Stimulated activated CD8-positive, alpha-beta memory T cell treated with anti-CD3 and anti-CD28 coated beads, Interleukin-4, amount 100 ng/mL, for 48 hours (primary cell): ENCODE data around the gene ELFN1.

Source experiments
- DNase-seq: peaks from one replicate; pipeline ENCODE4 v3.0.0-alpha.2; 2020

The ELFN1 gene

GRCh38 chr7:1664711-1665548 is 5.1 kb upstream of the ELFN1 start:
- DNase-seq = peak; percentile 80

GRCh38 chr7:1665549-1666316 is 4.3 kb upstream of the ELFN1 start:
- DNase-seq = no peak

DNA sequence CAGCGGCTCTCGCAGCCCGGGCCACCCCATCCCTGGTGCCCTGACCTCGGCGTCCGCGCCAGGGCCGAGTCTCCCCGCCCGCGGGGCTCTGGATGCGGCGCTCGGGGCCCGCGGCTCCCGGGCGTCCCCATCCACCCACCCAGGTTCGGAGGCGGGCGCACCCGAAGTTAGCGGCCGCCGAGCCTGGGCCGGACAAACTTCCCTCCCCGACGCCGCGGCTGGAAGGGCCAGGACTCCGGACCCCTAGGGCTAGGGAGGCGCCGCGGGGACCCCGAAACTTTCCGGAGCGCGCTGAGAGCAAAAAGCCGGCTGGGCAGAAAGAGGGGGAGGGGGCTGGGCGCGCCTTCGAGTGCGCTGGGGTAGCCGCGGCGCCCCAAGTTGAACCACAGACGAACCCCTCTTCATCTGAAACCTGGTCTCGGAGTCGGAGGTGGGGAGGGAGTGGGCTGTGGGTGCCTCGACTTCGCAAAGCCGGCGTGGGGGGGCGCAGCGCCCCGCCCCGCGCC is 3.7 kb upstream of the ELFN1 start:
- DNase-seq = no peak

DNA sequence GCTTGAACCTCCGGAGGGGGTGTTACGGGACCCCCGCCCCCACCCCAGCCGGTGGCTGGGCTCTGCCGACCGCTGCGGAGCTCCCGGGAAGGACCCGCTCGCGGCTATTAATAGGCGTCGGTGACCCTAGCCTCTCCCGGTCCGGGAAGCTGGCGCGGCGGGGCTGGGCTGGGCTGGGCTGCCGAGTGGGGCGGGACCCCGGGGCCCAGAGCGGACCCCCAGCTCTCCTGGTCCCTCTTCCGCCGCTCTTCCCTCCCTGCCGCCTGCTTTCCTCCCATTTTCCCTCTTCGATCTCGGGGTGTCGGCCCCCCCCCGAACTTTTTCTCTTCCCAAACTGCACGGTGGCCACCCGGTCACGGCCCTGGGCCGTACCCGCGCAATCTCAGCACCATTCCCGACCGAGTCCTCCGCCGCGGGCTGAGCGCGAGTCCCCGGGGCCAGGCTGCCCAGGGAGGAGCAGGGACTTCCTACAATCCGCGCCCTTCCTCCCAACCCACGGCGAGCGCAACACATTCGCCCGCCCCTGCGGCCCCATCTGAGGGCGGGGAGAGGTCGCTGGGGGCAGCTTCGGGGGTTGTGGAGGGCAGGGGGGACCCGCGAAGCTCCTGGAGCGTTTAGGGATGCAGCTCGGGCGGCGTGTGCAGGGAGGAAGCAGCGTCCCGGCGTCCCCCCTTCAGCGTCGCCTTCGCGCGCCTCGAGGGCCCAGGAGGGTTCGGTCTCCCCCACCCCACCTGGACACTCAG is 3.1 kb upstream of the ELFN1 start:
- DNase-seq = no peak

GRCh38 chr7:1667566-1668395 is 2.3 kb upstream of the ELFN1 start:
- DNase-seq = no peak

GRCh38 chr7:1668396-1669063 is 1.5 kb upstream of the ELFN1 start:
- no peak for DNase-seq

- DNase-seq = no peak
Observed at GRCh38 chr7:1669064-1669951, 769 bp upstream of the ELFN1 start.

DNA sequence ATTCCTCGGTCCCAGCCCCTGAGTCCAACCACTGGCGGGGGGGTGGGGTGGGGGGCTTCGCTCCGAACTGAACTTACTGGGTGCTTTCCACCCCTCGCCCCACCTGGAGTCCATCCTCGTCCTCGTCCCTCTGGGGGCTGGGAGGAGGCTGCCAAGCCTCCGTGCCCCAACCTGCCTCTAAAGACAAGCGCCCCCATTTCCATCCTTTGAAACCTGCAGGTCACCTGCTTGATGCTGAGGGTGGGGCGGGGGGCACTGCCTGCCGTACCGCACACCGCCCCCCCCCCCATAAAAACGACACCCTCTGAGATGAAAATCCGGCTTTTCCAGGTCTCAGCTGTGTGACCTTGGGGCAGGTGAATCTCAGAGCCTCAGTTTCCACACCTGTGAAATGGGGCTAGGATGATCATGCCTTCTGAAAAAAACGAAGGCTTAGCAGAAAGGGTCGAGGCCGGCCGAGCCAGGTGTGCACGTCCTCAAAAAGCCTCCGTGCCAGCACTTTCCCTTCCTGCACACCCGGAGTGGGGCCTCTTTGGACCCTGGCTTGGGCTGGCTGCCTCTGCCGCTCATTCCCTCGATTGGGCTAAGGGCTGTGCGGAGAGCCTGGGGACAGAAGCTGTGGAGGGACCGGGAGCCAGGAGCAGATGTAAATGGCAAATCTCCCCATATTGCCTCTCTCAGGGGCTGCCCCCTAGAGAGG is 967 bp downstream of the ELFN1 start:
- DNase-seq = no peak

GRCh38 chr7:1671594-1672451 is 1.7 kb downstream of the ELFN1 start:
- no peak for DNase-seq

- no peak for DNase-seq
Observed at GRCh38 chr7:1672851-1673486, 2.9 kb downstream of the ELFN1 start.

DNA sequence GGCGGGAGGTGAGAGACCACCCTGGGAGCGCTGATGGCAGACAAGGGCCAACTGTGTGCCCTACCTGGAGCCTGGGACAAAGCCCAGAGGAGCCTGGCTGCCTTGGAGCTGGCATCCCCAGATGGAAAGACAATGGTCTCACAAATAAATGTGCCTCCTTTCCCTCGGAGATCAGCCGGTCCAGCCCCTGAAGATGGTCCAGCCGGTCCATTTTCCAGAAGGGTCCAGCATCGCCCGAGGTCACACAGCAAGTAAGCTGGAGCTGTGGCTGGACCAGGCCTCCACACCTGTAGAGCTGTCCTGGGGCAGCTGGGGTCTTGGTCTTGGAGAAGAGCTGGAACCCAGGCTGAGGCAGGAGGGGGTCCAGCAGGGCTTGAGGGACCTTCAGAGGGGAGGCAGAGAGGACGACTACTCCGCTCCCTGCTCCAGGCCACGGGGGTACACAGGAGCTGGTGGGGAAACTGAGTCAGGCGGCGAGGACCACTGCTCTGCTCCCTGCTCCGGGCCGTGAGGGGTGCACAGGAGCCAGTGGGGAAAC is 3.6 kb downstream of the ELFN1 start:
- DNase-seq = no peak

DNA sequence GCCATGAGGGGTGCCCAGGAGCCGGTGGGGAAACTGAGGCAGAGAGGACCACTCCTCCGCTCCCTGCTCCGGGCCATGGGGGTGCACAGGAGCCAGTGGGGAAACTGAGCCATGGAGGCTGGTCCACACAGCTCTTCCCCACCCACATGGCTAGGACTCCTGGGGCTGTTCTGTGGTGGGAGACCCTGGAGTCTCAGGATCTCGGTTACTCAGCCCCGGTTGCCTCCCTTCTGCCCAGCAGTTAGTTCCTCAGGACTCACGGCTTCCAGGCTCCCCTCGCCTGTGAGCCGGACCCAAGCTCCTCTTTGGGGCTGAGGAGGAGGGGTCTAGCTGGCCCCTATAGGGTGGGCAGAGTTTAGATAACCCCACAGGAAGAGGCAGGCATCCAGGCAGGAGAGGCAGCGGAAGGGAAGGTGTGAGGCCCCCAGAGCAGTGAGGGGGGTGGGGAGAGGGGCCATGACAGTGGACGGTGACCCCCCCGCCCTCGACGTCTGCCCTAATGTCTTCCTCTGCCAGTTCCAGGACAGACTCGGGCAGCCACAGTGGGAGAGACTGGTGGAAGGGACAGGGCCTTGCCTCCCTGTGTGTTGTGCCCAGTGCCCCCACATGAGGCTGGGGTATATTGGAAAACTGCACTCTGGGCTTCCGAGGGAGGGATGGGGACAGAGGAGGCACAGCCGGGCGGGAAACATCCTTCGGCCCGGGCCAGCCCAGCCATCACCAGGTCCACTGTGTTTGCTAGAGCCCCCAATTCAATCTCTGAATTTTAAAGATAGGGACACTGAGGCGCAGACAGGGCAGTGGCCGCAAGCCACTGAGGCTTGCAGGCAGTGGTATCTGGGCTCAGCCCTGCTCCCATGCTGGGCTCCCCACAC is 4.3 kb downstream of the ELFN1 start:
- DNase-seq = no peak

- no peak for DNase-seq
Observed at GRCh38 chr7:1675036-1675671, 5.1 kb downstream of the ELFN1 start.

DNA sequence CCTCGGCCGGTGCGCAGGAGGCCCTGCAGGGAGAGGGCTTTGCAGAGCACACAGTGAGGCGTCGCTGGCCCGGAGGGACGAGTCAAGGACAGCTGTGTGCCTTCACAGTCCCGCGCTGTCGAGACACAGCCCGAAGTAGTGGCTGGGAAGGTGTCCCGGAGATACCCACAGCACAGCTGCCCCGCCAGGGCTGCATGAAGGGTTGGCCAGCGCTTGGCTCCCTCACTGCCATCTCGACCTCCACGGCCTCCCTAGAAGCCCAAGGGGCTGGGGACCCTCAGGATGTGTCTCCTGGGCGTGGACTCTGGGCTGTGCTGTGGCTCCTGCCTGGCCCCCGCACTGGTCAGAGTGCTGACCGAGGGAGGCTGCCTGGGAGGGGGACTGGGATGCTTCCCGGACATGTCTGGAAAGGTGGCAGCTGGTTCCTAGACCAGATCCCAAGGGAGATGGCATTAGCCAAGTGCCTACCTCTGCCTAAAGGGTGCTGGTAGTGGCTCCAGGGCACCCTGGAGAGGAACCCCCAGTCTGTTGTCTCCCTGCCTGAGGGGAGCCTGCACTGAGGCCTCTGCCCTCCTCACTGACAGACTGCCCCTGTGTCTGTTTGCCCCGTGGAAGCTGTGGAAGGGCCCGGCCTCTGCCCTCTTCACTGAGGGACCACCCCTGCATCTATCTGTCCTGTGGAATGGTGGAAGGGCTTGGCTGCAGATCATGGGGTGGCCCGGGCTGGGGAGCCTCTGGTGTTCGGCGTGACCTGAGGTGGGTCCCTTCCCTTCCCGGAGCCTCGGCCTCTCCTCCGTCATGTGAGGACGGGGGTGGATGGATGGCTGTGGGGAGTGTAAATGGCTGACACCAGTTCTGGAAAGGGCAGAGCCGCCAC is 5.8 kb downstream of the ELFN1 start:
- DNase-seq = no peak

- peak; percentile 16 for DNase-seq
Observed at GRCh38 chr7:1676550-1677078, 6.5 kb downstream of the ELFN1 start.
